ENCODE measurements around the gene CPLANE1. TPM values are rescaled to one million over a fixed set of nuclear protein-coding genes. Genes with fewer than 3 reads are reported as not detected.

The CPLANE1 gene
- total and polyA plus RNA-seq, 2 donors (not counting 1 experiment from before 2014, with no cell fraction given), result 15.3 to 20.0 TPM

DNA sequence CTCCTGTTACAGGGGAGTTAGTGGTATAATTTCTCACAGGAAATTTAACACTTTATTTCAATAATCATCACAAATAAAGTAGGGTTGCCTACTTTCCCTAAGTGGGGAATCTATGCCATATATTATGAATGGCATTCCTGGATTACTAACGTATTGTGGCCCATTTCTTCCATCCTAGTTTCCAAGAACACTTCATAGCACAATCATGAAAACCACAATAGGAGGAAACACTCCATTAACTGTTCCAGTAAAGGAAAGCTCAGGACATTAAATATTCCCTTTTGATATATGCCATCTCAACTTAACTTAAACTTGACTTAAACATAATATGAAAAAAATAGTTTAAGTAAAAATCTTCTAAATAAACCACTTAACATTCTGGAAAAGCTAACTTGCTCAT, 2.1 kb downstream of the CPLANE1 start:
- H2AFZ ChIP-seq (ENCODE audit: low read length), result no peak overlapping the region
- no peak overlapping the region for H3K27ac ChIP-seq (ENCODE audit: insufficient read depth, low read length)
- no peaks in the 10 kb centered on the region for H4K20me1 ChIP-seq (ENCODE audit: control insufficient read depth, extremely low read depth, insufficient read depth, low read length)
- no peaks in the 10 kb centered on the region for H3K9me3 ChIP-seq (ENCODE audit: control insufficient read depth, insufficient read depth, low read depth, low read length)
- H3K27me3 ChIP-seq (ENCODE audit: control insufficient read depth, insufficient read depth, low read length), result no peaks in the 10 kb centered on the region
- no peaks in the 10 kb centered on the region for H3K36me3 ChIP-seq (ENCODE audit: control insufficient read depth, insufficient read depth, low read length)
- H3K79me2 ChIP-seq (ENCODE audit: control insufficient read depth, insufficient read depth, low read length), result peaks cover 5% of the 10 kb centered on the region
- peaks cover 5% of the 10 kb centered on the region for H3K4me1 ChIP-seq (ENCODE audit: control insufficient read depth, extremely low read depth, insufficient read depth, low read length)
- peak overlapping the region; percentile 29 for H3K4me2 ChIP-seq (ENCODE audit: extremely low read depth, insufficient read depth, low read length)
- DNase-seq (ENCODE audit: low read depth in 2 of 2), result peak in 1 of 2 donors; percentile 32
- H3K9ac ChIP-seq (ENCODE audit: insufficient read depth, low read length), result no peak overlapping the region
- TF ChIP-seq, protein P1, sequence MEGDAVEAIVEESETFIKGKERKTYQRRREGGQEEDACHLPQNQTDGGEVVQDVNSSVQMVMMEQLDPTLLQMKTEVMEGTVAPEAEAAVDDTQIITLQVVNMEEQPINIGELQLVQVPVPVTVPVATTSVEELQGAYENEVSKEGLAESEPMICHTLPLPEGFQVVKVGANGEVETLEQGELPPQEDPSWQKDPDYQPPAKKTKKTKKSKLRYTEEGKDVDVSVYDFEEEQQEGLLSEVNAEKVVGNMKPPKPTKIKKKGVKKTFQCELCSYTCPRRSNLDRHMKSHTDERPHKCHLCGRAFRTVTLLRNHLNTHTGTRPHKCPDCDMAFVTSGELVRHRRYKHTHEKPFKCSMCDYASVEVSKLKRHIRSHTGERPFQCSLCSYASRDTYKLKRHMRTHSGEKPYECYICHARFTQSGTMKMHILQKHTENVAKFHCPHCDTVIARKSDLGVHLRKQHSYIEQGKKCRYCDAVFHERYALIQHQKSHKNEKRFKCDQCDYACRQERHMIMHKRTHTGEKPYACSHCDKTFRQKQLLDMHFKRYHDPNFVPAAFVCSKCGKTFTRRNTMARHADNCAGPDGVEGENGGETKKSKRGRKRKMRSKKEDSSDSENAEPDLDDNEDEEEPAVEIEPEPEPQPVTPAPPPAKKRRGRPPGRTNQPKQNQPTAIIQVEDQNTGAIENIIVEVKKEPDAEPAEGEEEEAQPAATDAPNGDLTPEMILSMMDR (conservative IDR thresholded peaks at IDR 0.05 in 1 of 2, IDR thresholded peaks at IDR 0.05 in 1 of 2; ENCODE audit: low read depth in 1 of 2, low read length in 2 of 2), result no peak
- TF ChIP-seq EZH2 (IDR thresholded peaks at IDR 0.05; ENCODE audit: low read length, missing control alignments), result no peak
- H3K4me3 ChIP-seq (replicated peaks in 1 of 4; ENCODE audit: control extremely low read depth in 1 of 4, insufficient read depth in 1 of 4, low read depth in 3 of 4, low read length in 4 of 4), result no peak overlapping the region

- Histone ChIP-seq H3K36me3 (ENCODE audit: control insufficient read depth, insufficient read depth, low read length) (peaks cover 3% of the 10 kb centered on the region), H3K9me3 (ENCODE audit: control insufficient read depth, insufficient read depth, low read depth, low read length) (no peaks in the 10 kb centered on the region)
Observed at GRCh38 chr5:37234288-37234687, 14.9 kb downstream of the CPLANE1 start.

GRCh38 chr5:37226377-37226776, 22.8 kb downstream of the CPLANE1 start:
- Histone ChIP-seq H3K4me1 (ENCODE audit: control insufficient read depth, extremely low read depth, insufficient read depth, low read length) (no peaks in the 10 kb centered on the region), H2AFZ (ENCODE audit: low read length) (no peak overlapping the region), H3K4me3 (replicated peaks in 1 of 4; ENCODE audit: control extremely low read depth in 1 of 4, insufficient read depth in 1 of 4, low read depth in 3 of 4, low read length in 4 of 4) (no peak overlapping the region), H3K9me3 (ENCODE audit: control insufficient read depth, insufficient read depth, low read depth, low read length) (no peaks in the 10 kb centered on the region), H3K9ac (ENCODE audit: insufficient read depth, low read length) (no peak overlapping the region), H3K27me3 (ENCODE audit: control insufficient read depth, insufficient read depth, low read length) (no peaks in the 10 kb centered on the region), H3K4me2 (ENCODE audit: extremely low read depth, insufficient read depth, low read length) (no peak overlapping the region), H3K27ac (ENCODE audit: insufficient read depth, low read length) (no peak overlapping the region), H3K36me3 (ENCODE audit: control insufficient read depth, insufficient read depth, low read length) (peaks cover 3% of the 10 kb centered on the region), H3K79me2 (ENCODE audit: control insufficient read depth, insufficient read depth, low read length) (no peaks in the 10 kb centered on the region), H4K20me1 (ENCODE audit: control insufficient read depth, extremely low read depth, insufficient read depth, low read length) (no peaks in the 10 kb centered on the region)
- DNase-seq (ENCODE audit: low read depth in 2 of 2), result no peak
- TF ChIP-seq EZH2 (IDR thresholded peaks at IDR 0.05; ENCODE audit: low read length, missing control alignments), result no peak
- TF ChIP-seq, protein P1 (conservative IDR thresholded peaks at IDR 0.05 in 1 of 2, IDR thresholded peaks at IDR 0.05 in 1 of 2; ENCODE audit: low read depth in 1 of 2, low read length in 2 of 2), result no peak

More at GRCh38 chr5:37234288-37234687, 14.9 kb downstream of the CPLANE1 start:
- Histone ChIP-seq H2AFZ (ENCODE audit: low read length) (no peak overlapping the region), H3K4me3 (replicated peaks in 1 of 4; ENCODE audit: control extremely low read depth in 1 of 4, insufficient read depth in 1 of 4, low read depth in 3 of 4, low read length in 4 of 4) (no peak overlapping the region), H3K4me2 (ENCODE audit: extremely low read depth, insufficient read depth, low read length) (no peak overlapping the region), H3K9ac (ENCODE audit: insufficient read depth, low read length) (no peak overlapping the region), H4K20me1 (ENCODE audit: control insufficient read depth, extremely low read depth, insufficient read depth, low read length) (no peaks in the 10 kb centered on the region), H3K4me1 (ENCODE audit: control insufficient read depth, extremely low read depth, insufficient read depth, low read length) (no peaks in the 10 kb centered on the region), H3K27me3 (ENCODE audit: control insufficient read depth, insufficient read depth, low read length) (no peaks in the 10 kb centered on the region), H3K27ac (ENCODE audit: insufficient read depth, low read length) (no peak overlapping the region), H3K79me2 (ENCODE audit: control insufficient read depth, insufficient read depth, low read length) (no peaks in the 10 kb centered on the region)
- no peak for TF ChIP-seq EZH2 (IDR thresholded peaks at IDR 0.05; ENCODE audit: low read length, missing control alignments)
- TF ChIP-seq, protein P1 (conservative IDR thresholded peaks at IDR 0.05 in 1 of 2, IDR thresholded peaks at IDR 0.05 in 1 of 2; ENCODE audit: low read depth in 1 of 2, low read length in 2 of 2), result no peak
- DNase-seq (ENCODE audit: low read depth in 2 of 2), result no peak

All from fibroblast of lung (primary cell).